Activated T-helper 1 cell treated with anti-CD3 and anti-CD28 coated beads, Interleukin-12 subunit alpha, Interleukin-12 subunit beta, Interleukin-2, Interleukin-4 antibody, amounts not matched to agents 30 ng/mL and 10 ng/mL and 1 ng/mL, durations not matched to agents 14 hours and 24 hours and 36 hours (primary cell): Measurements from ENCODE around the gene PSMC3IP. TPM values are rescaled to one million over a fixed set of nuclear protein-coding genes. Genes with fewer than 3 reads are reported as not detected.
"Not testable (repeated sequence)": the region's sequence is repeated elsewhere in the genome, so short reads cannot be mapped to it uniquely, and the experiment has no call there.

Experiments
- DNase-seq: peaks from one replicate; pipeline ENCODE4 v3.0.0; 2021; ENCODE audit warnings: low spot score
- H3K27ac Mint-ChIP-seq: one replicate; pipeline ENCODE4 v1.8.0; 2021; ENCODE audit warnings: mild to moderate bottlenecking, mixed read lengths
- H3K27me3 Mint-ChIP-seq: one replicate; pipeline ENCODE4 v1.8.0; 2022; ENCODE audit warnings: mild to moderate bottlenecking, moderate library complexity, mixed read lengths; ENCODE audit not compliant: insufficient read depth
- H3K36me3 Mint-ChIP-seq: one replicate; pipeline ENCODE4 v1.8.0; 2021; ENCODE audit warnings: low read depth, mixed read lengths
- H3K4me1 Mint-ChIP-seq: one replicate; pipeline ENCODE4 v1.8.0; 2021; ENCODE audit warnings: low read depth, mixed read lengths
- H3K4me3 Mint-ChIP-seq: one replicate; pipeline ENCODE4 v1.8.0; 2021; ENCODE audit warnings: mild to moderate bottlenecking, moderate library complexity, mixed read lengths
- H3K9me3 Mint-ChIP-seq: one replicate; pipeline ENCODE4 v1.8.0; 2021; ENCODE audit warnings: mixed read lengths
- intact Hi-C: fragments of 100-400 bp; cut with micrococcal nuclease; formaldehyde crosslinking; loops from one replicate; pipeline ENCODE4 v1.15.1; 2024
- total RNA-seq: library from RNA; stranded (reverse); gene quantifications from 2 replicates; pipeline ENCODE4 v1.2.3, GENCODE V29; 2022

Gene PSMC3IP
- total RNA-seq, 1 donor from 2014 or later = 27.6 TPM

DNA sequence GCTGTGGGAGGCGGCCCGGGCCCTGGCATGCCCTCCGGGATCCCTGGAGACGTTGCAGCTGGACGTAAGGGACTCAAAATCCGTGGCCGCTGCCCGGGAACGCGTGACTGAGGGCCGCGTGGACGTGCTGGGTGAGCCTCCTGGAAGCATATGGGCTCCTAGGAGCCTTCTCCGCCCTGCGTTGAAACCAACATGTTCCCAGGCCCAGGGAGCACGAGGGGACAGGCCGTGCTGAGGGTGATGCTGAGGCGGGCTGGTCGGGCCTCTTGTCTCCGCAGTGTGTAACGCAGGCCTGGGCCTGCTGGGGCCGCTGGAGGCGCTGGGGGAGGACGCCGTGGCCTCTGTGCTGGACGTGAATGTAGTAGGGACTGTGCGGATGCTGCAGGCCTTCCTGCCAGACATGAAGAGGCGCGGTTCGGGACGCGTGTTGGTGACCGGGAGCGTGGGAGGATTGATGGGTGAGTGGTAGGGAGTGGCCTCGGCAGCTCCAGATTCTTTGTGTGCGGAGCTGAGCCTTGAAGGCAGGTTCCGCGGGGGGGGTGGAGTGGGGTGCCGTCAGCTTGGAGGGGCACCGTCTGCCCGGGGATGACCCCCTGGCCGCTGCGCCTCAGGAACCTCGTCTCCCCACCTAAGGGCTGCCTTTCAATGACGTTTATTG lies 24.2 kb downstream of the PSMC3IP start:
- intact Hi-C loops = no loop called here
- Mint-ChIP-seq H3K4me3 (peak overlapping the region; percentile 94), H3K27ac (peak overlapping the region; percentile 95), H3K27me3 (no peaks in the 10 kb centered on the region), H3K36me3 (peaks cover 1% of the 10 kb centered on the region), H3K9me3 (no peaks in the 10 kb centered on the region), H3K4me1 (peaks cover 14% of the 10 kb centered on the region)
- no peak for DNase-seq

DNA sequence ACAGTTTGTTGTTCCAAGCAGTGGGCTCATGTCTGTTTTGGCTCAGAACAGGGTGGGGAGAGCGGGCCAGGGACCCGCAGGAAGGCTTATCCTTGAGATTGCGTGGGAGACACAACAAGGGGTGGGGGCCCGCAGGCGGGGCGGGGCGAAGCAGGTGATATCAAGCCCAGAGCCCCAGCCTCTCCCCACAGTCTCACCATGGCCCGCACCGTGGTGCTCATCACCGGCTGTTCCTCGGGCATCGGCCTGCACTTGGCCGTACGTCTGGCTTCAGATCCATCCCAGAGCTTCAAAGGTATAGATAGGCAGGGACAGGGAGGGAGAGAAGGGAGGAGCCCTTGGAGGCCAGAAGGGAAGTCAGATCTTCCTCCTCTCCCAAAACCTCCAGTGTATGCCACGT lies 24.8 kb downstream of the PSMC3IP start, which contains the start of gene HSD17B1:
HSD17B1 (plus strand) TSS at position 188 of the 400 bp plus-strand sequence; CDS start at position 199, 11 bp downstream.
- peak within 1 kb of the TSS; percentile 95 for H3K27ac Mint-ChIP-seq

DNA sequence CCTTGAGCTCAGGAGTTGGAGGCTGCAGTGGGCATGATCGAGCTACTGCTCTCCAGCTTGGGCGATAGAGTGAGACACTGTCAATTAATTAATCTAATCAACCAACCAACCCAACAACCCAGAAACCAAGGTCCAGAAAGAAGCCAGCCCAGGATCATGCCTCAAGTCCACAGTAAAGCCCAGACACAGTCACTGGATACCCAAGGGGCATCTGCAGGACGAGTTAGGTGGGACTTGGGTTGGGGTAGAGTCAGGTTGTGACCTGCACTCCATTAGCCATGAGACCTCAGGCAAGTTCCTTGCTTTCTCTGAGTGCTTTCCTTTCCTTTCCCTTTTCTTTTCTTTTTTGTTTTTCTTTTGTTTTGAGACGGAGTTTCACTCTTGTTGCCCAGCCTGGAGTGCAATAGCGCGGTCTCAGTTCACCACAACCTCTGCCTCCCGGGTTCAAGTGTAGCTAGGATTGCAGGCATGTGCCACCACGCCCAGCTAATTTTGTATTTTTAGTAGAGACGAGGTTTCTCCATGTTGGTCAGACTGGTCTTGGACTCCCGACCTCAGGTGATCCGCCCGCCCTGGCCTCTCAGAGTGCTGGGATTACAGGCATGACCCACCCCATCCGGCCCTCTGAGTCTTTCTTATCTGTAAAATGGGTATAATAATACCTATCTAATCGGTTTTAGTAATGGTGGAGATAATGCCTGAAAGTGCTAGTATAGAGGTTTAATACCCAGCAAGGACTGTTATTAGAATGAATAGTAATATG lies 28.4 kb downstream of the PSMC3IP start:
- DNase-seq = no peak
- Mint-ChIP-seq H3K36me3 (peaks cover 4% of the 10 kb centered on the region), H3K9me3 (no peaks in the 10 kb centered on the region), H3K4me1 (peaks cover 8% of the 10 kb centered on the region), H3K27me3 (no peaks in the 10 kb centered on the region), H3K4me3 (peak overlapping the region; percentile 53), H3K27ac (no peak overlapping the region)
- intact Hi-C loops = no loop called here

More for the DNA sequence above, 24.8 kb downstream of the PSMC3IP start, which contains the start of gene HSD17B1:
- H3K27me3 Mint-ChIP-seq, DNase-seq, H3K9me3 Mint-ChIP-seq, intact Hi-C loops, H3K36me3 Mint-ChIP-seq: not testable (repeated sequence)
- peak within 1 kb of the TSS; percentile 94 for H3K4me3 Mint-ChIP-seq
- peaks cover 14% of the 10 kb centered on the region for H3K4me1 Mint-ChIP-seq

DNA sequence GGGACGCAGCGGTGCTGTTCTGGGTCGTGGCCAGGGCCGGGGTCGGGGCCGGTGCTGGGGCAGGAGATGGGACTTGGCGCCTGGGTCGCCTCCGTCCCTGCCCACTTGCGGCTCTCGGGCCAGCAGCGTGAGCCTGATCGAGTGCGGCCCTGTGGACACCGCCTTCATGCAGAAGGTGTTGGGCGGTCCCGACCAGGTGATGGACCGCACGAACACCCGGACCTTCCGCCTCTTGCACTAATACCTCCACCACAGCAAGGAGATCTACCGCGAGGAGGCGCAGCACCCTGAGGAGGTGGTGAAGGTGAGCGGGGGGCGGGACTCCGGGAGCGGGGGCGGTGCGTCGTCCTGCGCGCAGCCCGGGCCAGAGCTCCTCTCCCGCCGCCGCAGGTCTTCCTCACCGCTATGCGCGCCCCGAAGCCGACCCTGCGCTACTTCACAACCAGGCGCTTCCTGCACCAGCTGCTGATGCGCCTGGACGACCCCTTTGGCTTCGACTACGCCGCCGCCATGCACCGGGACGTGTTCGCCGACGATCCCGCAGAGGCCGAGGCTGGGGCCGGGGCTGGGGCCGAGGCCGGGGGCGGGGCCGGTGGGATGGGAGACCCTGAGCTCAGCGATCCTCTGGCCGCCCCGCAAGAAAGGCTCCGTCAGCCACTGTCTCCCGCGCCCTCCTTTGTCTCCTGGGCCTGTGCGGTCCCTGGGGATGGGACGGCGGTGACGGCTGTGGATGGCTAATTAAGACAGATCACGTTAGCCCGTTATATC lies 29.3 kb downstream of the PSMC3IP start:
- no peak overlapping the region for H3K27ac Mint-ChIP-seq
- H3K9me3 Mint-ChIP-seq = no peaks in the 10 kb centered on the region
- H3K4me3 Mint-ChIP-seq = peak overlapping the region; percentile 19
- intact Hi-C loops = no loop called here
- H3K27me3 Mint-ChIP-seq = no peaks in the 10 kb centered on the region
- peaks cover 4% of the 10 kb centered on the region for H3K36me3 Mint-ChIP-seq
- peak; percentile 69 for DNase-seq
- peaks cover 8% of the 10 kb centered on the region for H3K4me1 Mint-ChIP-seq

DNA sequence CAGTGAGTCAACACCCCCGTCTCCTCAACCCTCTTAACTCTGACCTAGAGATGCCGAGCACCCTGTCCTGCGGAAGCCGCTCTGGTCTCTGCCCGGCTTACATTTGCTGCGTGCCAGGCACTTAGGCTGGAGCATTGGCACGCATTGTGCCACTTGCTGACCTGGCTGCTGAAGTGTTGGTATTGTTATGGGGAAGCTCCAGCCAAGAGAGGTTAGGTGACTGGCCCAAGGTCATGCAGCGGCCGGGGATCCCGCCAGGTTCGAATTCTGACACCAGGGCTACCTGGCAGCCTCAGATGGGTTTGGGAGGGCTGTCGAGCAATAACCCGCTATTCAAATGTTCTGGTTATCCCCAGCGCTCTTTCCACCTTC lies 29.8 kb downstream of the PSMC3IP start:
- no peaks in the 10 kb centered on the region for H3K27me3 Mint-ChIP-seq
- intact Hi-C loops = no loop called here
- peaks cover 6% of the 10 kb centered on the region for H3K36me3 Mint-ChIP-seq
- H3K4me1 Mint-ChIP-seq = peaks cover 8% of the 10 kb centered on the region
- DNase-seq = no peak
- no peak overlapping the region for H3K27ac Mint-ChIP-seq
- H3K4me3 Mint-ChIP-seq = no peak overlapping the region
- H3K9me3 Mint-ChIP-seq = no peaks in the 10 kb centered on the region

DNA sequence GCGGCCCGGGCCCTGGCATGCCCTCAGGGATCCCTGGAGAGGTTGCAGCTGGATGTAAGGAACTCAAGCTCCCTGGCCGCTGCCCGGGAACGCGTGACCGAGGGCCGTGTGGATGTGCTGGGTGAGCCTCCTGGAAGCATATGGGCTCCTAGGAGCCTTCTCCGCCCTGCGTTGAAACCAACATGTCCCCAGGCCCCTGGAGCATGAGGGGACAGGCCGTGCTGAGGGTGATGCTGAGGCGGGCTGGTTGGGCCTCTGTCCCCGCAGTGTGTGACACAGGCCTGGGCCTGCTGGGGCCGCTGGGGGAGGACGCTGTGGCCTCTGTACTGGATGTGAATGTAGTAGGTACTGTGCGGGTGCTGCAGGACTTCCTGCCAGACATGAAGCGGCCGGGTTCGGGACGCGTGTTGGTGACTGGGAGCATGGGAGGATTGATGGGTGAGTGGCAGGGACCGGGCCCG lies 30.5 kb downstream of the PSMC3IP start:
- Mint-ChIP-seq H3K36me3 (peaks cover 6% of the 10 kb centered on the region), H3K4me1 (peaks cover 8% of the 10 kb centered on the region), H3K27me3 (no peaks in the 10 kb centered on the region), H3K27ac (no peak overlapping the region), H3K4me3 (no peak overlapping the region), H3K9me3 (no peaks in the 10 kb centered on the region)
- DNase-seq = no peak
- intact Hi-C loops = no loop called here

DNA sequence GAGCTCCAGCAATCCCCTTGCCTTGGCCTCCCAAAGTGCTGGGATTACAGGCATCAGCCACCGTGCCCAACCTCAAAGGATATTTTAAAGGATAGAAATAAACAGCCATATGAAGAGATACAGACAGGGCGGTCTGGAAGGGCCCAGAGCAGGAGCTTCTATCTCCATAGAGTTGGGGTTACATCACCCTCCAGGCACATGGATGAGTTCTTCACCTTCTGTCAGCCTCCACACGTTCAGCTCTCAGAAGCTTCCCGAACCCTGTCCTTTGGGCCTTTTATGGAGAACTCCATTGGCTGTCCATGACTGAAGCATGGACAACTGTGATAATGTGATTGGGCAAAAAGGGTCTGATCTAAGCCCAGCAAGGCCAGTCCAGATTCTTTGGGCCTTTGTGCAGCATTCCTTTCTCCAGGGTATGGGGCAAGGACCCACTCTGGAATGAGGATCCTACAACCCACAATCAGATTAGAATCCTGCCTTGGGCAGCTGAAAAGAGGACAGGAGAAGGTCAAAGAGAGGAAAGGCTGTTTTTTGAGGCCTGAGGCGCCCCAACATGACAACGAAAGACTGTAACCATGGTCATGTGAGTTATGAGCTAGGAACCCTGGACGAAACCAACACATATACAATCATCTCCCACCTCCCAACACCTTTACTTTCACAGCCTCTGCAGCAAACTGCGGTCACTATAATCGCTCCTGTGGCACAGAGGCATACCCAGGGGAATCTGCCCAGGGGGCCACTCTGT lies 31.6 kb downstream of the PSMC3IP start:
- H3K36me3 Mint-ChIP-seq, H3K27ac Mint-ChIP-seq, H3K9me3 Mint-ChIP-seq, H3K4me3 Mint-ChIP-seq, H3K27me3 Mint-ChIP-seq, intact Hi-C loops, DNase-seq: not testable (repeated sequence)
- H3K4me1 Mint-ChIP-seq = peaks cover 16% of the 10 kb centered on the region

DNA sequence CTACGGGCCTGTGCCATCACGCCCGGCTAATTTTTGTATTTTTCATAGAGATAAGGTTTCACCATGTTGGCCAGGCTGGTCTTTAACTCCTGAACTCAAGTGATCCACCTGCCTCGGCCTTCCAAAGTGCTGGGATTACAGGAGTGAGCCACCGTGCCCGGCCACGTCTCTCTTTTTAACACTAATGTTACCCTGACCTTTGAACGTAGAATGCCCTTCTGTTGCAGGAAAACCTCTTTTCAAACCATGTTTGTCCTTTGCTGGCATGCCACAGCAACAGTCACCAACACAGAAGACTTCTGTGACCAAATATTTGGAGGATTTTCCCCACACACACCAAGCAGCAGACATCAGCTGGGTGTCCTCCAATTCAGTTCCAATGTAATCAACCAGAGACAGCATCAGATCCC lies 32.6 kb downstream of the PSMC3IP start:
- Mint-ChIP-seq H3K36me3 (peaks cover 5% of the 10 kb centered on the region), H3K4me3 (no peak overlapping the region), H3K4me1 (peaks cover 21% of the 10 kb centered on the region), H3K9me3 (no peaks in the 10 kb centered on the region), H3K27me3 (no peaks in the 10 kb centered on the region), H3K27ac (no peak overlapping the region)
- intact Hi-C loops = no loop called here
- DNase-seq = no peak

DNA sequence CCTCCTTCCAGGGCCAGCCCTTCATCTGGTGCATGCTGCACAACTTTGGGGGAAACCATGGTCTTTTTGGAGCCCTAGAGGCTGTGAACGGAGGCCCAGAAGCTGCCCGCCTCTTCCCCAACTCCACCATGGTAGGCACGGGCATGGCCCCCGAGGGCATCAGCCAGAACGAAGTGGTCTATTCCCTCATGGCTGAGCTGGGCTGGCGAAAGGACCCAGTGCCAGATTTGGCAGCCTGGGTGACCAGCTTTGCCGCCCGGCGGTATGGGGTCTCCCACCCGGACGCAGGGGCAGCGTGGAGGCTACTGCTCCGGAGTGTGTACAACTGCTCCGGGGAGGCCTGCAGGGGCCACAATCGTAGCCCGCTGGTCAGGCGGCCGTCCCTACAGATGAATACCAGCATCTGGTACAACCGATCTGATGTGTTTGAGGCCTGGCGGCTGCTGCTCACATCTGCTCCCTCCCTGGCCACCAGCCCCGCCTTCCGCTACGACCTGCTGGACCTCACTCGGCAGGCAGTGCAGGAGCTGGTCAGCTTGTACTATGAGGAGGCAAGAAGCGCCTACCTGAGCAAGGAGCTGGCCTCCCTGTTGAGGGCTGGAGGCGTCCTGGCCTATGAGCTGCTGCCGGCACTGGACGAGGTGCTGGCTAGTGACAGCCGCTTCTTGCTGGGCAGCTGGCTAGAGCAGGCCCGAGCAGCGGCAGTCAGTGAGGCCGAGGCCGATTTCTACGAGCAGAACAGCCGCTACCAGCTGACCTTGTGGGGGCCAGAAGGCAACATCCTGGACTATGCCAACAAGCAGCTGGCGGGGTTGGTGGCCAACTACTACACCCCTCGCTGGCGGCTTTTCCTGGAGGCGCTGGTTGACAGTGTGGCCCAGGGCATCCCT lies 34.1 kb downstream of the PSMC3IP start:
- intact Hi-C loops = no loop called here
- Mint-ChIP-seq H3K27ac (no peak overlapping the region), H3K4me1 (peaks cover 13% of the 10 kb centered on the region), H3K27me3 (no peaks in the 10 kb centered on the region), H3K9me3 (no peaks in the 10 kb centered on the region), H3K4me3 (no peak overlapping the region), H3K36me3 (peaks cover 5% of the 10 kb centered on the region)
- DNase-seq = no peak

DNA sequence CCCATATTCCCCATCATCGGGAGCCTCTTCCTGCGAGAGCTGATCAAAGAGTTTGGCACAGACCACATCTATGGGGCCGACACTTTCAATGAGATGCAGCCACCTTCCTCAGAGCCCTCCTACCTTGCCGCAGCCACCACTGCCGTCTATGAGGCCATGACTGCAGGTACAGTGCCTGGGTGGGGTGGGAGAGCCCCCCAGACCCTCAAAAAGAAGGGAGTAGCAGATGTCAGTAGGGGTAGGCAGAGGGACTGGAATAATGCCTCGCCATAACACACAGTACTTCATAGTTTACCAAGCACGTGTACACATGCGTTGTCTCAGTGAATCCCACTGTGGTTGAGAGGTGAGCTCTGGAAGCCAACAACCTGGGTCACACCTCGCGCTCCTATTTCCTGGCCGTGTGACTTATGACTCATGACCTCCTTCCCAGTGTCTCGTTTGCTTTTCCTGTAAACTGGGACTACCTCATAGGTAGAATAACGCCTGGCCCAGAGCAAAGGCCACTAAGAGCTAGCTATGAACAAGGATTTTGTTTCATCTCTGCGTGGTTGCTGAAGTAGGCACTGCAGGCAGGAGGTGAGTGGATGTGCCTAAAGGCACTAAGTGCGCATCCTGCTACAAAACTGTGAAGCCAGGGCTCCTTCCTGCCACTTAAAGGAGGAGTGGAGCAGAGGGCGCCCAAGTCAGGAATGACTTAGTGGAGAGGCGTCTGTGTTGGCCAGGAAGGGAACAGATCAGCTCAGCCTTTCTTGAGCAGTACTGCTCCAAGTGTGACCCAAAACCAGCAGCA lies 36.3 kb downstream of the PSMC3IP start:
- Mint-ChIP-seq H3K9me3 (no peaks in the 10 kb centered on the region), H3K36me3 (peaks cover 7% of the 10 kb centered on the region), H3K27ac (peak overlapping the region; percentile 57), H3K27me3 (no peaks in the 10 kb centered on the region), H3K4me1 (peaks cover 24% of the 10 kb centered on the region), H3K4me3 (peak overlapping the region; percentile 59)
- no peak for DNase-seq
- intact Hi-C loops = no loop called here

DNA sequence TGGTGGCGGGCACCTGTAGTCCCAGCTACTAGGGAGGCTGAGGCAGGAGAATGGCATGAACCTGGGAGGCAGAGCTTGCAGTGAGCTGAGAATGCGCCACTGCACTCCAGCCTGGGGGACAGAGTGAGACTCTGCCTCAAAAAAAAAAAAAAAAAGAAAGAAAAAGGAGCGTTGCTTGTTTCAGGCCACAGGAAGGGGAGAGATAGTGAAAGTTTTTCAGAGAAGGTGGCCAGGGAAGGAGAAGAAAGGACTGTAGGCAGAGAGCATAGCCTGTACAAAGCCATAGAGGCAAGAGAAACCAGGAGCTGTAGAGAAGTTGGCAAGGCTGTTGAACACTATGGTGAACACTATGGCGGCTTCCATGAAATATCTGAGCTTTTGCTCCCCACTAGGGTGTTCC lies 37.0 kb downstream of the PSMC3IP start:
- H3K27ac Mint-ChIP-seq, DNase-seq, intact Hi-C loops, H3K27me3 Mint-ChIP-seq, H3K9me3 Mint-ChIP-seq, H3K36me3 Mint-ChIP-seq: not testable (repeated sequence)
- H3K4me1 Mint-ChIP-seq = peaks cover 27% of the 10 kb centered on the region
- H3K4me3 Mint-ChIP-seq = peak overlapping the region; percentile 15
